GM18858 (cell line): ENCODE measurements around the gene RPL18.
A peak's percentile ranks its signal among the peaks of the same experiment; 100 is the strongest.
"Not testable (repeated sequence)": the region's sequence is repeated elsewhere in the genome, so short reads cannot be mapped to it uniquely, and the experiment has no call there.

ENCODE experiments used
- ATAC-seq: cut with Tn5 transposase; IDR thresholded peaks from one replicate; pipeline ENCODE4 v1.9.1; 2021; ENCODE audit not compliant: unreplicated experiment

RPL18 gene

DNA sequence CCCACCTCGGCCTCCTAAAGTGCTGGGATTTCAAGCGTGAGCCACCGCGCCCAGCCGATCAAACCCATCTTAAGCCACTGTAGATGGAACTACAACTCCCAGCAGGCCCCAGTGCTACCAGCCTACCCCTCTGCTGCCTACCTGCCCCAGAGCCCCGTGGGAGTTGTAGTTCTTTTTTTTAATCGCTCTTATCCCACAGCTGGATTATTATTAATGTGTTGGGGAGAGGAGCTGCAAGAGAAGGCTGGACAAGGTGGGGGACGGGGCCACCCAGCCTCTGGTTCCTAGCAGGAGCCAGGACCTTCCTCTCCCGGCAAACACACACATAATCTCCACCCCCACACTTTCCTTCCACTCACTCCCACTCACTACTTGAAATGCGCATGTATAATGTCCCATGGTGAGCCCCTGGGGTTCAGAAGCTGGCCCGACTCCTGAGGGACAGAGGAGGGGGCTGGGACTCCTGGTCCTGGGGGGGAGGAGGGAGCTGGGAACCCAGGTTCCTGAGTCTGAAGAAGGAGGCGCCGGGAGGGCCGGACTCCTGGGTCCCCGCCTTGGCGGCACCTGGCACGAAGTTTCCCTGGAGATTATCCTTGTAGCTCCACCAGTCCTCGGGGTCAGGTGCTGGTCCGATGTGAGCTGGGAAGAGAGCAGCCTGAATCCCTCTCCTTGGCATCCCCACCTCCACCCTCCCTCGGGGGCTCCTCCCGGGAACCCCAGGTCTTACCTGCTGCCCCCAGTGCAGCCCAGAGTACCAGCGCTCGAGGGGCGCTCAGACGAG, 26.1 kb upstream of the RPL18 start:
- ATAC-seq, result no peak

DNA sequence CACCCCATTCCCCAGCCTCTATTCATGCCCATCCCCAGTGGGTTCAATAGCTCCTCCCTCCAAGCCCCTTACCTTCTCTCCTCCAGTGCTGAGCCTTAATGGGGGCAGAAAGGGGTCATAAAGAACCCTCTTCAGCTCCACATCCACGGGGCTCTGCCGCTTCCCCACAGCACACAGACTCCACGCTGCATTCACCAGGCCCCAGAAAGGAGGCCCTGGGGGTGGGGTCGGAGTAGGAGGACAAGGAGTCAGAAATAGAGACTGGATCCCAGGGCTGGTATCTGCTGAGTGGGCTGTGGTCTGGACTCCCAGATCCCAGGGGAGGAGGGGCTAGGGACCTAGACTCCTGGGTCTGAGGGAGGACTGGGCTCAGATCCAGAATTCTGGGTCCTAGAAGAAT, 25.4 kb upstream of the RPL18 start:
- ATAC-seq, result no peak

DNA sequence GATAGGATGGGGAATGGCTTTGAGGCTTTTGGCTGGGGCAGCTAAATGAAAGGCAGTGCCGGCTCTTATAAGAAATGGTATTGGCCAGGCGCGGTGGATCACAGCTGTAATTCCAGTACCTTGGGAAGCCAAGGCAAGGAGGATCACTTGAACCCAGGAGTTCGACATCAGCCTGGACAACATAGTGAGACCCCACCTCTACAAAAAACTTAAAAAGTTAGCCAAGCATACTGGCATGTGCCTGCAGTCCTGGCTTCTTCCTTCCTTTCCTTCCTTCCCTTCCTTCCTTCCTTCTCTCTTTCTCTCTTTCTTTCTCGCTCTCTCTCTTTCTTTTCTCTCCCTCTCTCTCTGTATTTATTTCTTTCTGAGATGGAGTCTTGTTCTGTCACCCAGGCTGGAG, 23.9 kb upstream of the RPL18 start:
- no peak for ATAC-seq

DNA sequence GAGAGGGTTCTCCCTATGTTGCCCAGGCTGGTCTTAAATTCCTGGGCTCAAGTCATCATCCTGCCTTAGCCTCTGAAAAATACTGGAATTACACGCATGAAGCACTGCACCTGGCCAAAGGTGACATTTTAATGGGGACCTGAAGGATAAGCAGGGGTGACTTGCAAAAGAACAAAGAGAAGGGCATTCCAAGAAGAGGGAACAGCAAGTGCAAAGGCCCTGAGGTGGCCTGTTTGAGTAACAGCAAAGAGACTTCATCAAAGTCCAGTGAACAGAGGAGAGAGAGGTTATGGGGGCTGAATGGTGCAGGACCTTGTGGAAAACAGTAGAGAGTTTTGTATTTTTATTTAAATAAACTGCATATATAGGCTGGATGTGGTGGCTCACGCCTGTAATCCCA, 22.9 kb upstream of the RPL18 start:
- ATAC-seq, result no peak

DNA sequence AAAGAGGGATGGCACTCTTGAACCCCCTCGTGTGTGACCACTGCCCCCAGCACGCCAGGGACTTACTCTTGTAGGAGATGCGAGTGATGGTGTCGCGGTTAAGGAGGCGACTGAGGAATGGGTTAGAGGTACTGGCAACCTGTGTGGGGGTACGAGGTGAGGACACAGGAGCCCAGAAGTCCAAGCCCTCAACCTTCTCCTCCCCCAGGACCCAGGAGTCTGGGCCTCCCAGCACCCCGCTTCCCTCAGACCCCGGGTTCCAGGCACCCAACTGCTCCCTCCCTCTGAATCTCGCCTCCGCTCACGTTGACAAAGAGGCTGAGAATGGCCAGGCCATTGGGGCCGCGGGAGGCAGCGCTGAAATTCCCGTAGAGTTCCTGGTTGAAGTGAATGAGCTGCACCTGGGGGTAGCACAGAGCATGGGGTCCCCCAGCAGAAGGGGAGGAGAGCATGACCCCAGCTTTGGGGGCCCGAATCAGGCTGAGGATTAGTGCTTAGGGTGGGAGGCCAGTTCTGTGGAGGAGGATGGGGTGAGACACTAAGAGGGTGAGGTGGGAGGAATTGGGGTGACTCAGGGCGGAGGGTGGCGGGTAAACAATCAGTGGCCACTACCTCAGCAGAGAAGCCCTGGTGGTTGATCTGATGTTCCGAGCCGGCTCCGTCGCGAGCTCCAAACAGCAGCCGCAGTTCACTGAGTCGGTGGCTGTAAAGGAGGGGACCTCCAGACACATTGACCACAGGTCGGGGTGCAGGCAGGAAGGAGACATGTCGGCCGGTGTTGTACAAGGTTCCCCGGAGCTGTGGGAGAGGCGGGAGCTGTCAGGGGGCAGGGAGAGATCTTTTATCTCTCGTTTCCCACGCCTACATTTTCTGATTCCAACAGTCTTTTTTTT, 20.8 kb upstream of the RPL18 start:
- ATAC-seq, result no peak

DNA sequence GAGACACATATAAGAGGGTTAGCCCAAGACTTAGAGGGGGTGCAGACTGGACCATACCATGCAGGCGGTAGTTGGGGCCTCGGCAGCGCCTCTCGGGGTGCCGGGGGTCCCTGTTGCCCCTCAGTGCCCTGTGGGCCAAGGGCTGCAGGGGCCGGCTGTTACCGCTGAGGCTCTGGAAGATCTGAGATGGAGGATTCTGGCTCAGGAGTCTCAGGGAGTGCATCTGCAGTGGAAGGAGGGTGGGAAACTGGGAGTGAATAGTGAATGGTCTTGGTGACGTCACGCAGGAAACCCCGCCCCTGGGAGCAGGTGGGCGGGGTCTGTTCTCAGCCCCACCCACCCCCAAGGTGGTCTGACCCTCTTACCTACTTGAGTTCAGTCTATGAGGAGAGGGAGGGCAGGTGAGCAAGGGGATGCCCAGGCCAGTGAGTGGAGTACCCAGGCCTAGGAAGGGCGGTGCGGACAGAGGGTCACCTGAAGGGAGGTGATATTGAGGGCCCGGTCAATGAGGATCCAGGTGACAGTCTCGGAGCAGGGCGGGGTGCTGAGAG, 19.9 kb upstream of the RPL18 start:
- ATAC-seq, result no peak

DNA sequence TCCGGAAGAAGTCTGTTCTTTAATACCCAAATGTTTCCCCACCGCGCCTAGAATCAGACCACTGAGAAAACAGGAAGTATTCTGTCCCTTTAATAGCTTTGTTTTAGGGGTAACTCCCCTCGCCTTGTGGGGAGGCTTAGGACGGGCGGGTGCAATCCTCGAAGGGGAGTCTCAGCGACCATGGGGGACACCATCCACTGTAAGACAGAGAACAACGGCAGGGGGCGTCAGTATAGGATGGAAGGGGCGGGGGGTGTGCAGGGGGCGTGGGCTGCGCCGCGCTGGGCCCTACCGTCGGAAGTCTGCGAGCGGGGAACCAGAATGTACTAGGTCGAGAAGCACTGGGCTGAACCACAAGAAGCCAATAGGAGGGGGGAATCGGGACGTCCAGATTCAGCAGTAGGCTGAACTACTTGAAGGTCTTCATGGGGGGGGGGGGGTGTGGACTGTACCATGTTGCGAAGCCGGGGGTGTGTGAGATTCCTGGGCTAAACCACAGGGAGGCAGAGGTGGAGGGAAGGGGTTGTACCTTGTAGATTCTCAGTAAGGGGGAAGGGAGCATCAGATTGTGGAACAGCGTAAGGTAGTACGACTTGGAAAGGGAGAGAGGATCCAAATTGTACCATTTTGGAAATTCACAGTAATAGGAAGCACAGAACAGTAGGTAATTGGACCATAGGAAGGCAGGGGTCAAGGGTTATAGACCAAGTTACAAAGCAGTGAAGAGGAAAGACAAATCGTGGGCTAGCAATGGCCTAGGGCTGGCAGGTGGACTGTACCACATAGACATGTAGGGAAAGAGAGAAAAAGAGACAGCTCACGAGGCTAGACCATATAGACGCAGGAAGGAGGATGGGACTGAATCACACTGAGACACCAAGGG, 19.2 kb upstream of the RPL18 start:
- ATAC-seq, result peak; percentile 1

DNA sequence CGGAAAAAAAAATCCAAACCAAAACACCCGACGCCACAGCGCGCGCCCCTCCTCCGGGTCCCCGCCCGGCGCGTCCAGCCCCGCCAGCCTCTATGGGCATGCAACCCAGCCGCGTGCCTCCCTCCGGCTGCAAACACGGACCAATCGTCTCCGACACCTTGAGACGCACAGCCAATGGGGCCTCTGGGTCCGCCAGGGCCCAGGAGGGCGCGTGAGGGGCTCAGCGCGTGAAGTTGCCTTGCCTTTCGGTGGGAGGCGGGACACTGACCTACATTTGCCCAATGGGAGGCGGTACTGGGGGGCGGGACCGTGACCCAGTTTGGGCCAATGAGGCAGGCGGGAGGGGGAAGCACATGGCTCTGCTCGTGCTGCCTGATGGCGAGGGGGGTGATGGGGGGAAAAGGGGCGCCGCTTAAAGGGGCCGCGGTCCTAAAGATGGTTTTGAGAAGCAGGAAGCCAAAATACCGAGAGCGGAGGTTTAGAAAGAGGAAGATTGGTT, 18.5 kb upstream of the RPL18 start:
- peak; percentile 59 for ATAC-seq

DNA sequence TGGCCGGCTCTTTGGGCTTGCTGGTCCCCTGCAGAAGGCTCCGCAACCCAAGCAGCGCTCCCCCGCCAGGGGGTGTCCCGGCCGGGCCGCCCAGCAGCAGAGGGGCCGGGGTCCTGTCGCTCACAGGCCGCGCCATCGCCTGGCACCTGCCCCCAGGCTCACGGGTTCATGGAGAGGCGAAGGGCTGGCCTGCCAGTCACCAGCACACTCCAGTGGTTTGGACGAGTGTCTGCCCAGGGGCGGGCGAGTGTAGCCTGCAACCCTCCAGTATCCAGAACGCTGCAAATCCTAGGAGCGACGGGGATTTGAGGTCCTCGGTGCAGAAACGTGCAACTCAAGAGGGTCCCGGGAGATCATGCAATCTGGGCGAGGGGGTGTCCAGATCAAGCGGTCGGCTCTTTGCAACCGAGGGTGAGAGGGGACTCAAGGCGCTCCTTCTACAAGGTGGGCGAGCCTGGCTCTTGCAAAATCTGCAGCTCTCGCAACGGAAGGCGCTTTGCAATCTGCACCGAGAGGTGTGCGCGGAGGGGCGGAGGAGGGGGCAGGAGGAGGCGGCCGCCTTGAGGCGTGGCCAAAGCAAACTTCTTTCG, 18.0 kb upstream of the RPL18 start, which contains the start of gene DBP:
TSS of gene DBP (minus strand) at position 521 of the 590 bp plus-strand sequence. CDS start at position 136, 385 bp downstream.
- ATAC-seq, result no peak

DNA sequence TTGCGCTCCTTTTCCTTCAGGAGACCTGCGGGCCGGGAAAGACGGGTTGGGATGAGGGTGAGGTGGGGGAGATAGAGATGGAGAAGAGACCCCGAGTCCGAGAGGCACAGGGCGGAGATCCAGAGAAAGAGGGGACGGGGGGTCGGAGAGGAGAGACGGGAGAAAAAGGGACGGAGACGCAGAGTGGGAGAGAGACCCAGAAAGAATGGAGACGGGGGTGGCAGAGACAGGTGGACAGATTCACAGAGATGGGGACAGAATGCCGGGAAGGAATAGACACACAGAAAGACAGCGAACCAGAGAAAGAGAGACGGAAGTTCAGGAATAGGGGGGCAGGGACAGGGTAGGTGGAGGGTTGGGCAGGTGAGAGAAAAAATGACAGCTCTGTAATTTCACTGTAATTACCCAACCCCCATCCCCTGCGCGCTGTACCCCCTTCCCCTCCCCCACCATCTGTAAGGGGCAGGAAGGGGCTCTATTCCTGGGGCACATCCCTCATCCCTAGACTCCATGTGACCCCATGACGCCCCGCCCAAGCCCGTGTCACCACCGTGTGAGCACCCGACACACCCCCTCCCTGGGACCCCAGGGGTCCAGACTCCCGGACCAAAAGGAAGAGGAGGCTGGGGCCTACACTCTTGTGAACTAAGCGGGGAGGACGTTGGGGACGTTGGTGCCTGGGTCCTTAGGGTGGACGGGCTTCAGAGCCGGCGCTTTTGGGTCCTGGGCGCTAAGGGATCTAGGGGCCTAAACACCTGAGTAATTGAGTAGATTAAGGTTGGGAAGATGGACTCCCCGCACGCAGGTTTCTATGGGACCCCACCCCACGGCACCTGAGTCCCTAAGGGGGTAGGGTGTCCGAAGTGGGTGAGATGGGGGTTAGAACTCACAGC, 17.2 kb upstream of the RPL18 start:
- ATAC-seq, result no peak

DNA sequence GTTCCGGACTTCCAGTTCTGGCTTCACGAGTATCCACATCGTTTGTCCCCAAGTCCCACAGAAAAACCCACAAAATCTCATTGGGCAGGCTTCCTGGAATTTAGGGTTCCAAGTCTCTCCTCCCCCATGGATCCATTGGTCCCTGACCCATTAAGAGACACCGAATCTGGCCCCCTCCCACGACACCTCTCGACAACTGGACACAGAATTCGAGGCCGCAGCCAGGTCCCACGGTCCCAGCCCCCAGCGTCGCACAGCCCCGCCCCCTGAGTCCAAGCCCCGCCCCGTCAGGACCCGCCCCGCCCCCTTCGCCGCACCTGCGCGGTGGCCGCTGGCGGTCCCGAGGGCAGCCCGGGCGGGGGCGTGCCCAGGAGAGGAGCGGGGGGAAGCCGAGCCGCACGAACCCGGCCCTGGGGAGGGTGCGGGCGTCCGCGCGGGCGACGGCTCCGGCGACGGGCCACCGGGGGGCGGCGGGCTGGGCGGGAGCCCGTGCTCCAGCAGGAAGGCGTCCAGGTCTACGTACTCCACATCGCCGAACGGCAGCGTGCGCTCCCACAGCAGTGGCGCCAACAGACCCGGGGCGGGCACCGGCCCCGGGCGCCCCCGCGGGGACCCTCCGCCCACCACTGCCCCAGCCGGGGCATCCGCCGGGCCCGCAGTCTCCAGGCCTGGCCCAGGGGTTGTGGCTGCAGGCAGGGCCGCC, 16.4 kb upstream of the RPL18 start:
- no peak for ATAC-seq

DNA sequence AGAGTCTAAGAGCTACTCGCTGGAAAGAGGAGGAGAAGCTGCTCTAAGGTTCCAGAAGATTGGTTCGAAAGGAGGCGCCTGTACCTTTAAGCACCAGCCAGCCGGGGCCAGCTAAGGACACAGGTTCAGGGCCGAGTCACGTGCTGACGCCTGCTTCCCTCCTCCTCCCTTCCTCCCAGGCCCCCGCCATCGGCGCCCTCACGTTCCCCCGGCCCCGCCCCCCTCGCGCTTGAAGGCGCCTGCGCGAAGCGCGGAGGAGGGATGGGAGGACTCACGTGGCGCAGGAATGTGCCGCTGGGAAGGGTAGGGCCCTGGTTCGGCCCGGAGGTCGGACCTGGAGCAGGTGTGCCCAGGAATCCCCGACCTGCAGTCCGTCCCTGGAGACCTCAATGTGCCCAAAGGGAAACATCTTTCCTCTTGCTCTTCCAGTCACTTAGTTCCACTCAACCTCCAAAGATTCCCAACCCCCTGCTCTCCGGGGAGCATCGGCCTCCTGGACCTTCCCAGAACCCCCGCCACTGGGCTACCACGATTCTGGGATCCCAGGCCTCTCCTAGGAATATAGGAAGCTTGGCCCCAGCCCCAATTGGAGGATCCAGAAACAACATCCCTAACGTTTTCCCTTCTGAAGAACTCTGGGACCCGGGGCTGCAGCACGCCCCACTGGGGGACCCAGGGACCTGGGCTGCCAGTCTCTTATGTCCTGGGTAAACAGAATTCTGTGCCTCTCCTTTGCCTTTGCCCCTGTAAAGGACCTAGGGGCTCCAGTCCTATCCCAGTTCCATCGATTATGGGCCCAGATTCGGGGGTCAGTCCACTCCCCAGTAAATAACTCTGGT, 15.7 kb upstream of the RPL18 start:
- no peak for ATAC-seq

DNA sequence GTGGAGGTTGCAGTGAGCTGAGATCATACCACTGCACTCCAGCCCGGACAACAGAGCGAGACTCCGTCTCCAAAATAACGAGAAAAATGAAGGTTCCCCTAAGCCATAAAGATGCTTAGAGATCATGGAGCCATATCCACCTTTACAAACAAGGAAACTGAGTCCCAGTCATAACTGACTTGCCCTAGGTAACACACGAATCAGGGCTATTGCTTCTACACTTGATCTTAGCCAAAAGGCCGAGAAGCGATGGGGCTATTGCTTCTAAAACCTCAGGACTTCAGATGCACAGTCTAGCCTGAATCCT, 15.0 kb upstream of the RPL18 start:
- no peak for ATAC-seq

DNA sequence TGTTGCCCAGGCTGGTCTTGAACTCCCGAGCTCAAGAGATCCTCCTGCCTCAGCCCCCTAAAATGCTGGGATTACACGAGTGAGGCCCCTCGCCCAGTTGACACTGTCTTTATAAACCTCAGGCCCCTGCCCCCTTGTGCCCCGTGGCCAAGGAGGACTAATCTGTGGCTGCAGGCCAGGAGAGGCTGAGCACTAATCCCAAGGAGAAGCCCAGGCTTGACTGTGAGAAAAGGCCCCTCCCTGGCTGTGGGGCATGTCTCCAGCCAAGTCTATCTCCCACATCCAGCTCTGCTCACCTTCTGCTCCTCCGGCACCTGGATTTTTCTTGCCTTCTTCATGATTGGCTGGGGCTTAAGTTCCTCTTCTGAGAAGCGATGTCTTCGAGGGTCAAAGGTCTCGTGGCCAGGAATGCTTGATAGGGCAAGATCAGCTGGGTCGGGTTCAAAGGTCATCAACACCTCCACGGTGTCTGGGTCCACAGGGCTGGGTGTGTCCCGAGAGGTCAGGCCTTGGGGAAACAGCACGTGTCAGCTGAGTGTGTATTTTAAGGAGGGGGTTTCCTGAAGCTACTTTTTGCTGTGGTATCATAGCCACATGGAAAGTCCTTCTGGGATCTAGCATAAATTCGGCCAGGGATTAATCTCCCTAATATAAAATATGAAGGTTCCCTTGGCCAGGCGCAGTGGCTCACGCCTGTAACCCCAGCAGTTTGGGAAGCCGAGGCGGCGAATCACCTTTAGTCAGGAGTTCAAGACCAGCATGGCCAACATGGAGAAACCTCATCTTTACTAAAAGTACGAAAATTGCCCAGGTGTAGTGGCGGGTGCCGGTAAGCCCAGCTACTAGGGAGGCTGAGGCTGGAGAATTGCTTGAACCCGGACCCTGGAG, 14.4 kb upstream of the RPL18 start:
- ATAC-seq, result no peak

DNA sequence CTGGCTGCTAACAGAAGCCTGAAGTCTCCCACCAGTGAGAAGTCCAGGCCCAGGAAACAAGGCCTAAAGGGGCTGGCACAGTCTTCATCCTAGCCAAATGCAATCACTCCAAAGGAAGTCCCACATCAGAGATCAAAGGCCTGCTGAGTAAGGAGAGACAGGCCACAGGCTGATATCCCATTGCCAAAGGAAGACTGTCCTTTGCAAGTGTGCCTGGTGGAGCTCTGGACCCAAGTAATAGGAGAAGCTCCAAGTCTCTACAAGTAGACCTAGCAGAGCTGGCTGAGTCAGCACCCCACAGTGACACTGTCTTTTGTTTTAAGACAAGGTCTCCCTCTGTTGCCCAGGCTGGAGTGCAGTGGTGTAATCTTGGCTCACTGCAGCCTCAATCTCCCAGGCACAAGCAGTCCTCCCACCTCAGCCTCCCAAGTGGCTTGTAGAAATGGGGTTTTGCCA, 13.7 kb upstream of the RPL18 start:
- no peak for ATAC-seq

DNA sequence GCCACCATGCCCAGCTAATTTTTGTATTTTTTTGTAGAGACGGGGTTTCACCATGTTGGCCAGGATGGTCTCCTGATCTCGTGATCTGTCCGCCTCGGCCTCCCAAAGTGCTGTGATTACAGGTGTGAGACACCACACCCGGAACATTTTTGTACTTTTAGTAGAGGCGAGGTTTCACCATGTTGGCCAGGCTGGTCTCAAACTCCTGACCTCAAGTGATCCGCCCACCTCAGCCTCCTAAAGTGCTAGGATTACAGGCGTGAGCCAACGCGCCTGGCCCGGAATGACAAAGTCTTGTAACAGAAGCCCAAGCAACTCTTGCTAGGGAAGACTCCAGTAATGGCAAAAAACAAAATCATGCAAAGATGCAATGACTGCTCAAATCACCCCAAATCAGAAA, 13.3 kb upstream of the RPL18 start:
- not testable (repeated sequence) for ATAC-seq

DNA sequence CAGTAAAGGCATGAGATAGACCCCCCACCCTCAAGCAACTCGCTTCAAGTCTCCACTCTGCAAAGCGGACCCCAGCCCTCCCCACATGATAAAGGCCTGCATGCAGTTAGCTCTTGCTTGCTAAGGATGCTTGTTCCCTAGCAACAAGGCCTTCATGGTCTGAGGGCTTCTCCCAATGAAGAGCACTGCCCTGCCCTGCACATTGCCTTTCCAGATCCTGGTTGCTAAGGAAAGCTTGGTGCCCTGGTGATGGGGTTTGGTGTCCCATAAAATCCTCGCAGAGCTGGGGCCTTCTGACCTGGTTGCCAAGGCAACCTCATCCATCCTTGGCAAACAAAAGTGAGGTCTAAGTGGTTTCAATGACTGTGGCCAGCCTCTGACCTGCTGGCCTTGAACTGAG, 12.2 kb upstream of the RPL18 start:
- no peak for ATAC-seq
